Trophoblast cell (in vitro differentiated cells and primary cell): ENCODE results near the gene TMEM121B.

Experiments used
- DNase-seq, 2 donors: peaks; one replicate each; pipeline ENCODE4 v3.0.0-alpha.2; 2016
- H2AFZ ChIP-seq: 2 replicates; pipeline ENCODE4 v1.6.1; 2013; ENCODE audit warnings: low read length, moderate library complexity, mild to moderate bottlenecking; ENCODE audit not compliant: insufficient read depth, poor library complexity
- H2AK5ac ChIP-seq: 2 replicates; pipeline ENCODE4 v1.6.1; 2013; ENCODE audit warnings: mild to moderate bottlenecking, low read length
- H2BK120ac ChIP-seq: 2 replicates; pipeline ENCODE4 v1.6.1; 2013; ENCODE audit warnings: low read length, mild to moderate bottlenecking, moderate library complexity; ENCODE audit not compliant: insufficient read depth, poor library complexity
- H2BK12ac ChIP-seq: 2 replicates; pipeline ENCODE4 v1.6.1; 2013; ENCODE audit warnings: mild to moderate bottlenecking, low read length, moderate library complexity
- H2BK5ac ChIP-seq: 2 replicates; pipeline ENCODE4 v1.6.1; 2013; ENCODE audit warnings: low read length, low read depth, moderate library complexity, mild to moderate bottlenecking; ENCODE audit not compliant: poor library complexity
- H3K14ac ChIP-seq: 2 replicates; pipeline ENCODE4 v1.6.1; 2013; ENCODE audit warnings: mild to moderate bottlenecking, low read length
- H3K18ac ChIP-seq: 2 replicates; pipeline ENCODE4 v1.6.1; 2013; ENCODE audit warnings: mild to moderate bottlenecking, low read length
- H3K23ac ChIP-seq: 2 replicates; pipeline ENCODE4 v1.6.1; 2013; ENCODE audit warnings: low read length
- H3K27ac ChIP-seq: 2 replicates; pipeline ENCODE4 v1.5.1; 2013; ENCODE audit warnings: low read depth, mild to moderate bottlenecking, inconsistent platforms, low read length, moderate library complexity
- H3K27me3 ChIP-seq: 2 replicates; pipeline ENCODE4 v1.6.1; 2013; ENCODE audit warnings: inconsistent platforms, mild to moderate bottlenecking, low read length, moderate library complexity; ENCODE audit not compliant: insufficient read depth
- H3K36me3 ChIP-seq, 2 experiments: 1 replicate in 1 of 2; 2 replicates in 1 of 2; pipeline ENCODE4 v1.6.1; 2013; ENCODE audit warnings: low read length in 2 of 2, mild to moderate bottlenecking in 2 of 2, moderate library complexity in 1 of 2; ENCODE audit not compliant: insufficient read depth in 2 of 2, control insufficient read depth in 1 of 2
- H3K4ac ChIP-seq: 2 replicates; pipeline ENCODE4 v1.6.1; 2013; ENCODE audit warnings: low read depth, mild to moderate bottlenecking, low read length, moderate library complexity
- H3K4me1 ChIP-seq, 2 experiments: 1 replicate in 1 of 2; 2 replicates in 1 of 2; pipeline ENCODE4 v1.6.1; 2013; ENCODE audit warnings: low read length in 2 of 2, mild to moderate bottlenecking in 2 of 2, moderate library complexity in 1 of 2; ENCODE audit not compliant: insufficient read depth in 2 of 2, control insufficient read depth in 1 of 2
- H3K4me2 ChIP-seq: 2 replicates; pipeline ENCODE4 v1.6.1; 2013; ENCODE audit warnings: inconsistent platforms, mild to moderate bottlenecking, low read length, moderate library complexity
- H3K4me3 ChIP-seq: 2 replicates; pipeline ENCODE4 v1.5.1; 2013; ENCODE audit warnings: mild to moderate bottlenecking, low read depth, low read length, inconsistent platforms
- H3K79me1 ChIP-seq: one replicate; pipeline ENCODE4 v1.6.1; 2013; ENCODE audit warnings: low read length
- H3K79me2 ChIP-seq: 2 replicates; pipeline ENCODE4 v1.6.1; 2013; ENCODE audit warnings: low read length, mild to moderate bottlenecking; ENCODE audit not compliant: control insufficient read depth, insufficient read depth, poor library complexity
- H3K9ac ChIP-seq: 2 replicates; pipeline ENCODE4 v1.6.1; 2013; ENCODE audit warnings: mild to moderate bottlenecking, low read length
- H3K9me3 ChIP-seq: 2 replicates; pipeline ENCODE4 v1.6.1; 2013; ENCODE audit warnings: low read depth, mild to moderate bottlenecking, control low read depth, inconsistent platforms, low read length; ENCODE audit not compliant: insufficient read depth
- H4K12ac ChIP-seq: 2 replicates; pipeline ENCODE4 v1.6.1; 2013; ENCODE audit warnings: low read depth, mild to moderate bottlenecking, low read length, moderate library complexity
- H4K8ac ChIP-seq: 2 replicates; pipeline ENCODE4 v1.6.1; 2013; ENCODE audit warnings: low read depth, mild to moderate bottlenecking, low read length, moderate library complexity
- H4K91ac ChIP-seq: one replicate; pipeline ENCODE4 v1.6.1; 2013; ENCODE audit warnings: low read depth, mild to moderate bottlenecking, low read length, moderate library complexity
- WGBS: extraction: QIAGEN DNeasy Blood & Tissue Kit; methylation state at CpG from one replicate; pipeline ENCODE4 v1.1.7; 2013; ENCODE audit warnings: missing lambda C conversion rate; ENCODE audit not compliant: insufficient read length, insufficient coverage; ENCODE audit errors: extremely low coverage; 5-methylcytosine and 5-hydroxymethylcytosine counted together

TMEM121B gene

GRCh38 chr22:17085277-17086181, 35.6 kb downstream of the TMEM121B start:
- H4K8ac ChIP-seq, result peak overlapping the region; percentile 89
- H3K79me1 ChIP-seq, result peaks cover 10% of the 10 kb centered on the region
- H3K4ac ChIP-seq, result peak overlapping the region; percentile 68
- no CpG with 5 or more reads among the region's 92 CpGs for WGBS
- peak overlapping the region; percentile 84 for H3K9ac ChIP-seq
- H3K27ac ChIP-seq, result no peak overlapping the region
- no peak overlapping the region for H3K23ac ChIP-seq
- peak overlapping the region; percentile 85 for H3K18ac ChIP-seq
- peaks cover 10% of the 10 kb centered on the region for H3K27me3 ChIP-seq
- H3K4me2 ChIP-seq, result peak overlapping the region; percentile 95
- no peaks in the 10 kb centered on the region for H3K36me3 ChIP-seq
- DNase-seq, result peak in 1 of 2 donors; percentile 34
- H2BK120ac ChIP-seq, result peak overlapping the region; percentile 70
- H4K12ac ChIP-seq, result no peak overlapping the region
- peak overlapping the region; percentile 91 for H3K4me3 ChIP-seq
- no peak overlapping the region for H2BK12ac ChIP-seq
- peaks cover 8% of the 10 kb centered on the region for H3K79me2 ChIP-seq
- H4K91ac ChIP-seq, result peak overlapping the region; percentile 85
- H2AFZ ChIP-seq, result peak overlapping the region; percentile 85
- H2BK5ac ChIP-seq, result peak overlapping the region; percentile 41
- H3K9me3 ChIP-seq, result peaks cover 3% of the 10 kb centered on the region
- H3K4me1 ChIP-seq, result peaks cover 2 to 7% of the 10 kb centered on the region in 2 experiments
- H3K14ac ChIP-seq, result peak overlapping the region; percentile 95
- peak overlapping the region; percentile 10 for H2AK5ac ChIP-seq

- peak within 1 kb of the TSS; percentile 92 for H4K12ac ChIP-seq
- H4K8ac ChIP-seq, result peak within 1 kb of the TSS; percentile 98
- H3K14ac ChIP-seq, result peak within 1 kb of the TSS; percentile 95
- H2BK5ac ChIP-seq, result peak within 1 kb of the TSS; percentile 41
- H3K18ac ChIP-seq, result peak within 1 kb of the TSS; percentile 87
- peak within 1 kb of the TSS; percentile 84 for H3K9ac ChIP-seq
- H3K4me2 ChIP-seq, result peak within 1 kb of the TSS; percentile 95
- WGBS, result no CpG with 5 or more reads among the region's 68 CpGs
- H3K79me2 ChIP-seq, result peaks cover 8% of the 10 kb centered on the region
- peak within 1 kb of the TSS; percentile 10 for H2AK5ac ChIP-seq
- peaks cover 10% of the 10 kb centered on the region for H3K79me1 ChIP-seq
- H2BK12ac ChIP-seq, result no peak within 1 kb of the TSS
- H3K36me3 ChIP-seq, result no peaks in the 10 kb centered on the region
- H3K23ac ChIP-seq, result no peak within 1 kb of the TSS
- H2BK120ac ChIP-seq, result peak within 1 kb of the TSS; percentile 70
- DNase-seq, result peak; percentile 89 to 90
- H3K4ac ChIP-seq, result peak within 1 kb of the TSS; percentile 68
- H3K27me3 ChIP-seq, result peaks cover 10% of the 10 kb centered on the region
- no peak within 1 kb of the TSS for H3K27ac ChIP-seq
- H4K91ac ChIP-seq, result peak within 1 kb of the TSS; percentile 86
- H3K4me1 ChIP-seq, result peaks cover 2 to 7% of the 10 kb centered on the region in 2 experiments
- peak within 1 kb of the TSS; percentile 91 for H3K4me3 ChIP-seq
- peaks cover 3% of the 10 kb centered on the region for H3K9me3 ChIP-seq
- peak within 1 kb of the TSS; percentile 94 for H2AFZ ChIP-seq
These were observed 36.4 kb downstream of the TMEM121B start, which contains the start of gene IL17RA for GRCh38 chr22:17084554-17085276. Gene IL17RA (plus strand): TSS chr22:17085000. CDS start chr22:17085092, 92 bp downstream.

- H2AFZ ChIP-seq, result no peak overlapping the region
- H3K4me2 ChIP-seq, result no peak overlapping the region
- H3K27me3 ChIP-seq, result peaks cover 10% of the 10 kb centered on the region
- no peak overlapping the region for H3K4ac ChIP-seq
- H3K79me1 ChIP-seq, result peaks cover 10% of the 10 kb centered on the region
- H3K4me3 ChIP-seq, result no peak overlapping the region
- no peak overlapping the region for H4K91ac ChIP-seq
- no peak for DNase-seq
- H3K9me3 ChIP-seq, result peaks cover 3% of the 10 kb centered on the region
- no peak overlapping the region for H2BK5ac ChIP-seq
- H3K36me3 ChIP-seq, result no peaks in the 10 kb centered on the region
- H2BK120ac ChIP-seq, result no peak overlapping the region
- peak overlapping the region; percentile 14 for H4K12ac ChIP-seq
- no peak overlapping the region for H3K27ac ChIP-seq
- H3K23ac ChIP-seq, result no peak overlapping the region
- H4K8ac ChIP-seq, result peak overlapping the region; percentile 98
- peaks cover 8% of the 10 kb centered on the region for H3K79me2 ChIP-seq
- no peak overlapping the region for H3K9ac ChIP-seq
- H2BK12ac ChIP-seq, result no peak overlapping the region
- peaks cover 2 to 7% of the 10 kb centered on the region in 2 experiments for H3K4me1 ChIP-seq
- H3K14ac ChIP-seq, result no peak overlapping the region
- no peak overlapping the region for H3K18ac ChIP-seq
- no peak overlapping the region for H2AK5ac ChIP-seq
- no CpG with 5 or more reads among the region's 33 CpGs for WGBS
These were observed 37.2 kb downstream of the TMEM121B start for GRCh38 chr22:17083811-17084441.

GRCh38 chr22:17083255-17083654, 37.9 kb downstream of the TMEM121B start:
- DNase-seq, result no peak
- Histone ChIP-seq H2BK5ac (no peak overlapping the region), H3K4me1 (peaks cover 2 to 7% of the 10 kb centered on the region in 2 experiments), H3K4me2 (no peak overlapping the region), H2AFZ (no peak overlapping the region), H3K4me3 (no peak overlapping the region), H3K9ac (no peak overlapping the region), H3K27me3 (peaks cover 10% of the 10 kb centered on the region), H3K79me2 (peaks cover 8% of the 10 kb centered on the region), H3K9me3 (peaks cover 3% of the 10 kb centered on the region), H4K8ac (no peak overlapping the region), H3K14ac (no peak overlapping the region), H3K4ac (no peak overlapping the region), H2BK120ac (no peak overlapping the region), H4K12ac (no peak overlapping the region), H3K27ac (no peak overlapping the region), H2AK5ac (no peak overlapping the region), H3K36me3 (no peaks in the 10 kb centered on the region), H3K18ac (no peak overlapping the region), H2BK12ac (no peak overlapping the region), H3K23ac (no peak overlapping the region), H3K79me1 (peaks cover 10% of the 10 kb centered on the region), H4K91ac (no peak overlapping the region)
- no CpG with 5 or more reads among the region's 5 CpGs for WGBS
